ENCODE data around the gene BLMH. TPM values are rescaled to one million over a fixed set of nuclear protein-coding genes. Genes with fewer than 3 reads are reported as not detected.

Gene BLMH
- total and polyA plus RNA-seq, 10 of the 15 experiments (the other 5 are each of a cell fraction or from before 2014, with no cell fraction given): 16.1 to 63.9 (median 54.0) TPM

- H3K9me3 ChIP-seq (replicated peaks; ENCODE audit: control insufficient read depth, insufficient read depth, low read length): no peaks in the 10 kb centered on the region; the same call in 2 of the 3 replicates
- in situ Hi-C loops (cut with MboI) (loop anchor here (5.0 kb wide), 1 partner anchor 112 kb away; no protein-coding TSS in a partner anchor), intact Hi-C loops (cut with micrococcal nuclease; ENCODE audit: unreplicated experiment) (loop anchor here (10.0 kb wide), 1 partner anchor 96 kb away; the partner anchor contains the start of gene TMIGD1)
- CTCF ChIA-PET: interaction anchor here (0.7 to 2.3 kb wide), 3 partner anchors 52 to 226 kb away, joined by 3 to 10 read pairs (median 3); no protein-coding TSS in a partner anchor
- no peaks in the 10 kb centered on the region for H3K27me3 ChIP-seq (replicated peaks in 1 of 2; ENCODE audit: control insufficient read depth in 2 of 2, insufficient read depth in 2 of 2, low read length in 1 of 2)
- POLR2A ChIA-PET: no interaction called here
- no peak overlapping the region for H3K4me3 ChIP-seq
- SMC1A ChIA-PET (ENCODE audit: uncharacterized antibody, unreplicated experiment): interaction anchor here (1.3 to 3.8 kb wide), 2 partner anchors 97 to 134 kb away, joined by 7 to 14 read pairs; no protein-coding TSS in a partner anchor
- H3K79me2 ChIP-seq (ENCODE audit: control insufficient read depth, insufficient read depth, low read length): no peaks in the 10 kb centered on the region
- FAIRE-seq (no peak), ATAC-seq (no peak), DNase-seq (ENCODE audit: low read depth, low spot score) (no peak)
- no TSS peak for BruUV-seq (replicated peaks)
- 61% methylated on average over 5 of the region's 5 CpGs for WGBS (ENCODE audit: insufficient coverage, insufficient replicate concordance, low lambda C conversion rate, missing lambda C conversion rate)
- no peak overlapping the region for H3K4me2 ChIP-seq (ENCODE audit: control insufficient read depth, insufficient read depth)
- no peak overlapping the region for H3K9ac ChIP-seq (ENCODE audit: control insufficient read depth, insufficient read depth, low read length)
- no peaks in the 10 kb centered on the region for H3K36me3 ChIP-seq (ENCODE audit: control insufficient read depth in 2 of 2, insufficient read depth in 2 of 2, low read length in 1 of 2)
- H3K27ac ChIP-seq (ENCODE audit: control insufficient read depth, insufficient read depth): no peak overlapping the region
- RAD21 ChIA-PET (ENCODE audit: unreplicated experiment): interaction anchor here (1.5 kb wide), 1 partner anchor 114 kb away, joined by 5 read pairs; no protein-coding TSS in a partner anchor
- peaks cover 29% of the 10 kb centered on the region for H3K4me1 ChIP-seq (ENCODE audit: control insufficient read depth, insufficient read depth, low read length)
- no peaks in the 10 kb centered on the region for H4K20me1 ChIP-seq (ENCODE audit: control insufficient read depth, insufficient read depth)
- H2AFZ ChIP-seq (ENCODE audit: control insufficient read depth, low read depth, low read length): no peak overlapping the region
- no peak for TF ChIP-seq YY1 (IDR thresholded peaks at IDR 0.05; ENCODE audit: low read depth, low read length)
- no peak for TF ChIP-seq EED (IDR thresholded peaks at IDR 0.05; ENCODE audit: low read depth)
- no peak for TF ChIP-seq IRF5 (IDR thresholded peaks at IDR 0.05; ENCODE audit: borderline replicate concordance)
- TF ChIP-seq, protein P1, sequence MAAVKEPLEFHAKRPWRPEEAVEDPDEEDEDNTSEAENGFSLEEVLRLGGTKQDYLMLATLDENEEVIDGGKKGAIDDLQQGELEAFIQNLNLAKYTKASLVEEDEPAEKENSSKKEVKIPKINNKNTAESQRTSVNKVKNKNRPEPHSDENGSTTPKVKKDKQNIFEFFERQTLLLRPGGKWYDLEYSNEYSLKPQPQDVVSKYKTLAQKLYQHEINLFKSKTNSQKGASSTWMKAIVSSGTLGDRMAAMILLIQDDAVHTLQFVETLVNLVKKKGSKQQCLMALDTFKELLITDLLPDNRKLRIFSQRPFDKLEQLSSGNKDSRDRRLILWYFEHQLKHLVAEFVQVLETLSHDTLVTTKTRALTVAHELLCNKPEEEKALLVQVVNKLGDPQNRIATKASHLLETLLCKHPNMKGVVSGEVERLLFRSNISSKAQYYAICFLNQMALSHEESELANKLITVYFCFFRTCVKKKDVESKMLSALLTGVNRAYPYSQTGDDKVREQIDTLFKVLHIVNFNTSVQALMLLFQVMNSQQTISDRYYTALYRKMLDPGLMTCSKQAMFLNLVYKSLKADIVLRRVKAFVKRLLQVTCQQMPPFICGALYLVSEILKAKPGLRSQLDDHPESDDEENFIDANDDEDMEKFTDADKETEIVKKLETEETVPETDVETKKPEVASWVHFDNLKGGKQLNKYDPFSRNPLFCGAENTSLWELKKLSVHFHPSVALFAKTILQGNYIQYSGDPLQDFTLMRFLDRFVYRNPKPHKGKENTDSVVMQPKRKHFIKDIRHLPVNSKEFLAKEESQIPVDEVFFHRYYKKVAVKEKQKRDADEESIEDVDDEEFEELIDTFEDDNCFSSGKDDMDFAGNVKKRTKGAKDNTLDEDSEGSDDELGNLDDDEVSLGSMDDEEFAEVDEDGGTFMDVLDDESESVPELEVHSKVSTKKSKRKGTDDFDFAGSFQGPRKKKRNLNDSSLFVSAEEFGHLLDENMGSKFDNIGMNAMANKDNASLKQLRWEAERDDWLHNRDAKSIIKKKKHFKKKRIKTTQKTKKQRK (IDR thresholded peaks at IDR 0.05; ENCODE audit: low read depth, low read length): no peak
- TF ChIP-seq ZNF207 (IDR thresholded peaks at IDR 0.05; ENCODE audit: borderline replicate concordance): no peak
- TF ChIP-seq, protein P2, sequence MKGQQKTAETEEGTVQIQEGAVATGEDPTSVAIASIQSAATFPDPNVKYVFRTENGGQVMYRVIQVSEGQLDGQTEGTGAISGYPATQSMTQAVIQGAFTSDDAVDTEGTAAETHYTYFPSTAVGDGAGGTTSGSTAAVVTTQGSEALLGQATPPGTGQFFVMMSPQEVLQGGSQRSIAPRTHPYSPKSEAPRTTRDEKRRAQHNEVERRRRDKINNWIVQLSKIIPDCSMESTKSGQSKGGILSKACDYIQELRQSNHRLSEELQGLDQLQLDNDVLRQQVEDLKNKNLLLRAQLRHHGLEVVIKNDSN (IDR thresholded peaks at IDR 0.05; ENCODE audit: borderline replicate concordance, extremely low read length, insufficient read depth, low read depth, low read length): no peak
- TF ChIP-seq, protein P3, sequence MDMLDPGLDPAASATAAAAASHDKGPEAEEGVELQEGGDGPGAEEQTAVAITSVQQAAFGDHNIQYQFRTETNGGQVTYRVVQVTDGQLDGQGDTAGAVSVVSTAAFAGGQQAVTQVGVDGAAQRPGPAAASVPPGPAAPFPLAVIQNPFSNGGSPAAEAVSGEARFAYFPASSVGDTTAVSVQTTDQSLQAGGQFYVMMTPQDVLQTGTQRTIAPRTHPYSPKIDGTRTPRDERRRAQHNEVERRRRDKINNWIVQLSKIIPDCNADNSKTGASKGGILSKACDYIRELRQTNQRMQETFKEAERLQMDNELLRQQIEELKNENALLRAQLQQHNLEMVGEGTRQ (IDR thresholded peaks at IDR 0.05; ENCODE audit: borderline replicate concordance, low read depth, low read length): no peak
- no peak for TF ChIP-seq PML (IDR thresholded peaks at IDR 0.05; ENCODE audit: low read length)
- TF ChIP-seq, protein P4, sequence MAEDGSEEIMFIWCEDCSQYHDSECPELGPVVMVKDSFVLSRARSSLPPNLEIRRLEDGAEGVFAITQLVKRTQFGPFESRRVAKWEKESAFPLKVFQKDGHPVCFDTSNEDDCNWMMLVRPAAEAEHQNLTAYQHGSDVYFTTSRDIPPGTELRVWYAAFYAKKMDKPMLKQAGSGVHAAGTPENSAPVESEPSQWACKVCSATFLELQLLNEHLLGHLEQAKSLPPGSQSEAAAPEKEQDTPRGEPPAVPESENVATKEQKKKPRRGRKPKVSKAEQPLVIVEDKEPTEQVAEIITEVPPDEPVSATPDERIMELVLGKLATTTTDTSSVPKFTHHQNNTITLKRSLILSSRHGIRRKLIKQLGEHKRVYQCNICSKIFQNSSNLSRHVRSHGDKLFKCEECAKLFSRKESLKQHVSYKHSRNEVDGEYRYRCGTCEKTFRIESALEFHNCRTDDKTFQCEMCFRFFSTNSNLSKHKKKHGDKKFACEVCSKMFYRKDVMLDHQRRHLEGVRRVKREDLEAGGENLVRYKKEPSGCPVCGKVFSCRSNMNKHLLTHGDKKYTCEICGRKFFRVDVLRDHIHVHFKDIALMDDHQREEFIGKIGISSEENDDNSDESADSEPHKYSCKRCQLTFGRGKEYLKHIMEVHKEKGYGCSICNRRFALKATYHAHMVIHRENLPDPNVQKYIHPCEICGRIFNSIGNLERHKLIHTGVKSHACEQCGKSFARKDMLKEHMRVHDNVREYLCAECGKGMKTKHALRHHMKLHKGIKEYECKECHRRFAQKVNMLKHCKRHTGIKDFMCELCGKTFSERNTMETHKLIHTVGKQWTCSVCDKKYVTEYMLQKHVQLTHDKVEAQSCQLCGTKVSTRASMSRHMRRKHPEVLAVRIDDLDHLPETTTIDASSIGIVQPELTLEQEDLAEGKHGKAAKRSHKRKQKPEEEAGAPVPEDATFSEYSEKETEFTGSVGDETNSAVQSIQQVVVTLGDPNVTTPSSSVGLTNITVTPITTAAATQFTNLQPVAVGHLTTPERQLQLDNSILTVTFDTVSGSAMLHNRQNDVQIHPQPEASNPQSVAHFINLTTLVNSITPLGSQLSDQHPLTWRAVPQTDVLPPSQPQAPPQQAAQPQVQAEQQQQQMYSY (CRISPR knock-in tag; IDR thresholded peaks at IDR 0.05): no peak
- no peak for TF ChIP-seq SPI1 (IDR thresholded peaks at IDR 0.05; ENCODE audit: borderline replicate concordance, insufficient read depth, low read depth, low read length)
These were observed 52.7 kb downstream of the BLMH start for GRCh38 chr17:30239089-30239462.

Data from GM12878 (cell line).